C4-2B (cell line): ENCODE measurements around the gene PLBD2.

Source experiments
- CTCF ChIP-seq: fragments of 450-650 bp; conservative IDR thresholded peaks from 2 replicates; pipeline ENCODE4 v1.5.1; 2017; ENCODE audit warnings: mild to moderate bottlenecking
- ZFX ChIP-seq: fragments of 450-650 bp; IDR thresholded peaks from 2 replicates; pipeline ENCODE4 v1.6.1; 2017

- TF ChIP-seq CTCF (no peak), ZFX (no peak)
Observed at GRCh38 chr12:113391145-113391544, 32.8 kb downstream of the PLBD2 start.
